Brain microvascular endothelial cell (primary cell): ENCODE results near the gene SCAND1.

Experiments
- DNase-seq: peaks from one replicate; pipeline ENCODE4 v3.0.0-alpha.2; 2020
- H3K27ac ChIP-seq: fragments of 250-450 bp; sonication (Bioruptor Pico); 2 replicates; pipeline ENCODE4 v1.5.1; 2020; ENCODE audit warnings: mild to moderate bottlenecking, moderate library complexity
- H3K27me3 ChIP-seq: fragments of 250-450 bp; sonication (Bioruptor Pico); replicated peaks from 2 replicates; pipeline ENCODE4 v1.5.1; 2020; ENCODE audit warnings: mild to moderate bottlenecking
- H3K36me3 ChIP-seq: fragments of 250-450 bp; sonication (Bioruptor Pico); replicated peaks from 2 replicates; pipeline ENCODE4 v1.5.1; 2020; ENCODE audit warnings: mild to moderate bottlenecking
- H3K4me3 ChIP-seq: 2 replicates; pipeline ENCODE4 v1.5.1; 2011; ENCODE audit warnings: low read depth, mild to moderate bottlenecking, control low read depth, low read length, moderate library complexity
- CTCF ChIP-seq: IDR thresholded peaks from 2 replicates; pipeline ENCODE4 v1.5.1; 2011; ENCODE audit warnings: low read depth, mild to moderate bottlenecking, moderate library complexity, low read length, control low read depth, inconsistent platforms; ENCODE audit errors: missing control alignments
- in situ Hi-C: cut with HindIII; loops from 2 replicates; pipeline ENCODE4 v1.10.0; 2017; ENCODE audit warnings: low sequenced_read_pairs, low pct_ligation_motif_present

SCAND1 gene

GRCh38 chr20:35920523-35920922 is 33.8 kb downstream of the SCAND1 start:
- Histone ChIP-seq H3K27me3 (no peaks in the 10 kb centered on the region), H3K36me3 (peaks cover 30% of the 10 kb centered on the region), H3K4me3 (no peak overlapping the region), H3K27ac (no peak overlapping the region)
- no peak for TF ChIP-seq CTCF
- no peak for DNase-seq
- in situ Hi-C loops, result no loop called here

GRCh38 chr20:35918021-35918420 is 36.3 kb downstream of the SCAND1 start:
- Histone ChIP-seq H3K27me3 (no peaks in the 10 kb centered on the region), H3K4me3 (no peak overlapping the region), H3K27ac (no peak overlapping the region), H3K36me3 (peaks cover 41% of the 10 kb centered on the region)
- in situ Hi-C loops, result no loop called here
- DNase-seq, result no peak
- no peak for TF ChIP-seq CTCF

- DNase-seq, result no peak
- Histone ChIP-seq H3K36me3 (peaks cover 38% of the 10 kb centered on the region), H3K27me3 (no peaks in the 10 kb centered on the region), H3K4me3 (no peak overlapping the region), H3K27ac (no peak overlapping the region)
- no peak for TF ChIP-seq CTCF
- in situ Hi-C loops, result no loop called here
These were observed 37.2 kb downstream of the SCAND1 start for GRCh38 chr20:35917077-35917476.

- in situ Hi-C loops, result no loop called here
These were observed 41.4 kb downstream of the SCAND1 start for GRCh38 chr20:35912881-35913280.

GRCh38 chr20:35910254-35910653 is 44.0 kb downstream of the SCAND1 start:
- Histone ChIP-seq H3K27me3 (no peaks in the 10 kb centered on the region), H3K4me3 (no peak overlapping the region), H3K36me3 (peaks cover 9% of the 10 kb centered on the region), H3K27ac (no peak overlapping the region)
- no peak for DNase-seq
- TF ChIP-seq CTCF, result no peak
- in situ Hi-C loops, result no loop called here

More at GRCh38 chr20:35912881-35913280, 41.4 kb downstream of the SCAND1 start:
- no peaks in the 10 kb centered on the region for H3K27me3 ChIP-seq
- H3K27ac ChIP-seq, result no peak overlapping the region
- no peak for DNase-seq
- TF ChIP-seq CTCF, result no peak
- peaks cover 26% of the 10 kb centered on the region for H3K36me3 ChIP-seq
- H3K4me3 ChIP-seq, result no peak overlapping the region

GRCh38 chr20:35909796-35910195 is 44.5 kb downstream of the SCAND1 start:
- Histone ChIP-seq H3K36me3 (peaks cover 9% of the 10 kb centered on the region), H3K27ac (no peak overlapping the region), H3K27me3 (no peaks in the 10 kb centered on the region), H3K4me3 (no peak overlapping the region)
- no peak for DNase-seq
- no peak for TF ChIP-seq CTCF
- in situ Hi-C loops, result no loop called here
